ENCODE data around the gene PLXNA2. TPM values are rescaled to one million over a fixed set of nuclear protein-coding genes. Genes with fewer than 3 reads are reported as not detected.

Gene PLXNA2
- total and polyA plus RNA-seq, 2 of the 4 experiments (the other 2 are of a cell fraction): 0.72 to 1.1 TPM

GRCh38 chr1:208135354-208135753 lies 108.8 kb downstream of the PLXNA2 start:
- no peak overlapping the region for H2BK120ac ChIP-seq (ENCODE audit: low read depth, low read length)
- no peak overlapping the region for H3K4ac ChIP-seq (ENCODE audit: low read depth, low read length)
- TF ChIP-seq FOS (IDR thresholded peaks at IDR 0.05; ENCODE audit: low read depth, low read length): no peak
- TF ChIP-seq MXI1 (IDR thresholded peaks at IDR 0.05; ENCODE audit: borderline replicate concordance, low read depth, low read length): no peak
- TF ChIP-seq CEBPB (IDR thresholded peaks at IDR 0.05; ENCODE audit: low read depth, low read length): peak; percentile 81
- no peak for TF ChIP-seq USF2 (IDR thresholded peaks at IDR 0.05; ENCODE audit: low read depth, low read length)
- no peak for TF ChIP-seq RCOR1 (IDR thresholded peaks at IDR 0.05; ENCODE audit: insufficient replicate concordance, low read length)
- no peak for TF ChIP-seq MAFK (IDR thresholded peaks at IDR 0.05; ENCODE audit: low read depth, low read length)
- TF ChIP-seq CHD1 (IDR thresholded peaks at IDR 0.05; ENCODE audit: low read depth, low read length): no peak
- in situ Hi-C loops (cut with MboI; ENCODE audit: low sequenced_read_pairs): no loop called here
- dilution Hi-C loops (cut with HindIII; ENCODE audit: low sequenced_read_pairs, unreplicated experiment): no loop called here
- H2BK5ac ChIP-seq (ENCODE audit: low read depth, low read length, poor library complexity, severe bottlenecking): no peak overlapping the region
- H2BK20ac ChIP-seq (ENCODE audit: low read depth, low read length): no peak overlapping the region
- no peak overlapping the region for H3K4me3 ChIP-seq (ENCODE audit: insufficient read depth, low read depth, low read length)
- no TSS peak for BruUV-seq (replicated peaks)
- no peaks in the 10 kb centered on the region for H3K36me3 ChIP-seq (ENCODE audit: control insufficient read depth, insufficient read depth, low read length)
- no peak overlapping the region for H3K27ac ChIP-seq (ENCODE audit: insufficient read depth, low read length)
- H4K91ac ChIP-seq (ENCODE audit: insufficient read depth, low read depth, low read length): no peak overlapping the region
- ATAC-seq (ENCODE audit: low read depth) (no peak), DNase-seq (peak; percentile 8)
- H3K4me2 ChIP-seq (ENCODE audit: low read depth, low read length): no peak overlapping the region
- no peak overlapping the region for H3K9ac ChIP-seq (ENCODE audit: low read depth, low read length)
- H4K5ac ChIP-seq (ENCODE audit: low read depth, low read length): no peak overlapping the region
- no peaks in the 10 kb centered on the region for H3K27me3 ChIP-seq (ENCODE audit: control insufficient read depth, insufficient read depth, low read length)
- no peak overlapping the region for H3K56ac ChIP-seq (ENCODE audit: extremely low read depth, insufficient read depth, low read length)
- H2AK9ac ChIP-seq (replicated peaks; ENCODE audit: low read depth, low read length, poor library complexity): no peak overlapping the region
- no peaks in the 10 kb centered on the region for H3K9me3 ChIP-seq (ENCODE audit: control insufficient read depth, insufficient read depth, low read length)
- no peak overlapping the region for H3K14ac ChIP-seq (replicated peaks; ENCODE audit: low read depth, low read length)
- ChIA-PET CTCF (interaction anchor here (0.9 kb wide), 1 partner anchor 110 kb away, joined by 3 read pairs; no protein-coding TSS in a partner anchor), POLR2A (ENCODE audit: unreplicated experiment) (no interaction called here)
- no peak overlapping the region for H4K8ac ChIP-seq (ENCODE audit: low read depth in 2 of 2, low read length in 2 of 2)
- intact Hi-C loops (cut with micrococcal nuclease): no loop called here
- 0 out of 2 replicates have a peak, but pooled peaks cover 2% of the 10 kb centered on the region for H3K9me1 ChIP-seq (ENCODE audit: insufficient read depth, low read length)
- H2AFZ ChIP-seq (replicated peaks; ENCODE audit: low read length, poor library complexity): no peak overlapping the region
- 0 out of 2 replicates have a peak, but pooled peaks cover 2% of the 10 kb centered on the region for H3K4me1 ChIP-seq (ENCODE audit: control insufficient read depth, insufficient read depth, low read length)
- no peak overlapping the region for H2BK15ac ChIP-seq (ENCODE audit: low read depth, low read length)
- no peaks in the 10 kb centered on the region for H3K79me1 ChIP-seq (ENCODE audit: low read depth in 1 of 2, low read length in 2 of 2)
- H4K20me1 ChIP-seq (ENCODE audit: insufficient read depth, low read length): no peaks in the 10 kb centered on the region
- no CpG with 5 or more reads among the region's 2 CpGs for WGBS, 2 experiments (ENCODE audit: extremely low coverage in 2 of 2, insufficient read length in 1 of 2)
- no peak overlapping the region for H3K23ac ChIP-seq (ENCODE audit: low read depth, low read length)
- H2AK5ac ChIP-seq (ENCODE audit: low read depth, low read length): no peak overlapping the region
- H3K18ac ChIP-seq (ENCODE audit: low read depth, low read length): no peak overlapping the region
